KMS-11 (cell line): ENCODE data around the gene KCNG4.

Source experiments
- H2AFZ ChIP-seq: fragments of 200-600 bp; sonication (generic); 2 replicates; pipeline ENCODE4 v1.6.1; 2016; ENCODE audit warnings: antibody characterized with exemption, mixed run types, low read depth
- H3K27ac ChIP-seq: fragments of 200-600 bp; sonication (generic); 2 replicates; pipeline ENCODE4 v1.6.1; 2016; ENCODE audit warnings: mild to moderate bottlenecking, mixed run types
- H3K27me3 ChIP-seq: fragments of 200-600 bp; sonication (generic); 2 replicates; pipeline ENCODE4 v1.6.1; 2017; ENCODE audit warnings: mild to moderate bottlenecking, low read depth, mixed run types, moderate library complexity; ENCODE audit not compliant: insufficient read depth
- H3K36me3 ChIP-seq: fragments of 200-600 bp; sonication (generic); 2 replicates; pipeline ENCODE4 v1.6.1; 2017; ENCODE audit warnings: mild to moderate bottlenecking, mixed run types; ENCODE audit not compliant: insufficient read depth
- H3K4me1 ChIP-seq: fragments of 200-600 bp; sonication (generic); 2 replicates; pipeline ENCODE4 v1.6.1; 2016; ENCODE audit warnings: mild to moderate bottlenecking, low read depth, mixed run types; ENCODE audit not compliant: poor library complexity, severe bottlenecking
- H3K4me2 ChIP-seq: fragments of 200-600 bp; sonication (generic); 2 replicates; pipeline ENCODE4 v1.7.0; 2016; ENCODE audit warnings: mild to moderate bottlenecking, mixed run types
- H3K4me3 ChIP-seq: fragments of 200-600 bp; sonication (generic); IDR thresholded peaks from 2 replicates; pipeline ENCODE4 v1.6.1; 2017; ENCODE audit warnings: low read depth, low read length, mixed read lengths; ENCODE audit not compliant: insufficient read depth
- H3K79me2 ChIP-seq: fragments of 200-600 bp; sonication (generic); 2 replicates; pipeline ENCODE4 v1.6.1; 2016; ENCODE audit warnings: low read depth, mixed run types; ENCODE audit not compliant: insufficient read depth
- H3K9ac ChIP-seq: fragments of 200-600 bp; sonication (generic); 2 replicates; pipeline ENCODE4 v1.6.1; 2016; ENCODE audit warnings: mild to moderate bottlenecking, mixed run types
- H4K20me1 ChIP-seq: fragments of 200-600 bp; sonication (generic); 2 replicates; pipeline ENCODE4 v1.6.1; 2016; ENCODE audit warnings: mild to moderate bottlenecking, mixed run types; ENCODE audit not compliant: insufficient read depth
- TF ChIP-seq, protein P1 (sequence below): fragments of 200-600 bp; sonication (generic); conservative IDR thresholded peaks from 2 replicates; pipeline ENCODE4 v1.6.1; 2017; ENCODE audit warnings: low read depth, mild to moderate bottlenecking, antibody characterized with exemption, low read length, moderate library complexity, mixed read lengths

The KCNG4 gene

DNA sequence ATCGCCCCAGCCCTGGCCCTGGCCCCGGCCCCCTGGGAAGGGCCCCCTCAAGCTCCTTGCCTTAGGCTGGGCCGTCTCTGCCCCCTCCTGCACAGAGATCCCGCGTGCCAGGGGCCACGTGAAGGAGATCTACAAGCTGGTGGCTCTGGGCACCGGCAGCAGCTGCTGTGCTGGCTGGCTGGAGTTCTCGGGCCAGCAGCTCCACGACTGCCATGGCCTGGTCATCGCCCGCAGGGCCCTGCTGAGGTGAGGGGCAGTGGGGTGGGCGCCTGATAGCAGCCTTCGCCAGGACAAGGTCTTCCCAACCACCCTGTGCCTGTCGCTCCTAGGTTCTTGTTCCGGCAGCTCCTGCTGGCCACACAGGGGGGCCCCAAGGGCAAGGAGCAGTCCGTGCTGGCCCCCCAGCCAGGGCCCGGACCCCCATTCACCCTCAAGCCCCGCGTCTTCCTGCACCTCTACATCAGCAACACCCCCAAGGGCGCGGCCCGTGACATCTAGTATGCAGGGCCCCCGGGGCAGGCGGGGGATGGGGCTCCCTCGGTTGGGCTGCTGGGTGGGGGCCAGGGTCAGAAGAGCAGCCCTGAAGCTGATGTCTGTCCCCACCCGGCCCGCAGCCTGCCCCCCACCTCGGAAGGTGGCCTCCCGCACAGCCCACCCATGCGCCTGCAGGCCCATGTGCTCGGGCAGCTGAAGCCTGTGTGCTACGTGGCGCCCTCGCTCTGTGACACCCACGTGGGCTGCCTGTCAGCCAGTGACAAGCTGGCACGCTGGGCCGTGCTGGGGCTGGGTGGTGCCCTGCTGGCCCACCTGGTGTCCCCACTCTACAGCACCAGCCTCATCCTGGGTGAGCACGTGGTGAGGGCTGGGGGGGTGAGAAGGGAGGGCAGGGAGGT, 44.4 kb downstream of the KCNG4 start:
- Histone ChIP-seq H3K27ac (no peak overlapping the region), H3K9ac (no peak overlapping the region), H3K4me3 (no peak overlapping the region), H3K27me3 (peaks cover 41% of the 10 kb centered on the region; the same call in 1 of the 2 replicates), H3K36me3 (no peaks in the 10 kb centered on the region), H2AFZ (no peak overlapping the region), H4K20me1 (no peaks in the 10 kb centered on the region), H3K4me2 (no peak overlapping the region), H3K4me1 (no peaks in the 10 kb centered on the region), H3K79me2 (no peaks in the 10 kb centered on the region)
- TF ChIP-seq, protein P1, sequence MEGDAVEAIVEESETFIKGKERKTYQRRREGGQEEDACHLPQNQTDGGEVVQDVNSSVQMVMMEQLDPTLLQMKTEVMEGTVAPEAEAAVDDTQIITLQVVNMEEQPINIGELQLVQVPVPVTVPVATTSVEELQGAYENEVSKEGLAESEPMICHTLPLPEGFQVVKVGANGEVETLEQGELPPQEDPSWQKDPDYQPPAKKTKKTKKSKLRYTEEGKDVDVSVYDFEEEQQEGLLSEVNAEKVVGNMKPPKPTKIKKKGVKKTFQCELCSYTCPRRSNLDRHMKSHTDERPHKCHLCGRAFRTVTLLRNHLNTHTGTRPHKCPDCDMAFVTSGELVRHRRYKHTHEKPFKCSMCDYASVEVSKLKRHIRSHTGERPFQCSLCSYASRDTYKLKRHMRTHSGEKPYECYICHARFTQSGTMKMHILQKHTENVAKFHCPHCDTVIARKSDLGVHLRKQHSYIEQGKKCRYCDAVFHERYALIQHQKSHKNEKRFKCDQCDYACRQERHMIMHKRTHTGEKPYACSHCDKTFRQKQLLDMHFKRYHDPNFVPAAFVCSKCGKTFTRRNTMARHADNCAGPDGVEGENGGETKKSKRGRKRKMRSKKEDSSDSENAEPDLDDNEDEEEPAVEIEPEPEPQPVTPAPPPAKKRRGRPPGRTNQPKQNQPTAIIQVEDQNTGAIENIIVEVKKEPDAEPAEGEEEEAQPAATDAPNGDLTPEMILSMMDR = no peak

GRCh38 chr16:84194470-84195200, 45.2 kb downstream of the KCNG4 start:
- no peaks in the 10 kb centered on the region for H3K36me3 ChIP-seq
- no peak overlapping the region for H3K27ac ChIP-seq
- H3K4me3 ChIP-seq = no peak overlapping the region
- no peaks in the 10 kb centered on the region for H3K4me1 ChIP-seq
- H3K4me2 ChIP-seq = no peak overlapping the region
- TF ChIP-seq, protein P1 = no peak
- peaks cover 35% of the 10 kb centered on the region; the same call in 1 of the 2 replicates for H3K27me3 ChIP-seq
- no peaks in the 10 kb centered on the region for H4K20me1 ChIP-seq
- H2AFZ ChIP-seq = no peak overlapping the region
- H3K79me2 ChIP-seq = no peaks in the 10 kb centered on the region
- no peak overlapping the region for H3K9ac ChIP-seq

- Histone ChIP-seq H3K4me1 (no peaks in the 10 kb centered on the region), H3K4me2 (no peak overlapping the region), H3K27ac (no peak overlapping the region)
Measured at GRCh38 chr16:84194018-84194417, 45.8 kb downstream of the KCNG4 start.

DNA sequence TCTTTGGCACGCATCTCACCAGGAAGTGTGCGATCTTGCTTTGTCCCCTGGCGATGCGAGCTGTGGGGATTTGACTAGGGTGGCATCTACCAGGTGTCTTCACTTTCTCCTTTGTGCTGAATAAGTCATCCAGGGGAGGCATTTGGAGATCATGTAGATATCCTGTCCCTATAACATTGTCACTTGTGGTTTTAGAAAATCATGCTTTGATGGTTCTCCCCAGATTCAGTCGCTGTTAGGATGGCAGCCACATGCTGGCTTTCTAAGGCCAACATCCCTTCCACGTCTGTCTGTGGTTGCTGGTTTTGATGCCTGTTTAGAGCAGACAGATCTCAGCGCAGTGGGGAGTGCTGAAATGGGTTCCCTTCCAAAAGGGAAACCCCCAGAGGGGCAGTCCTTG, 46.3 kb downstream of the KCNG4 start:
- H2AFZ ChIP-seq = no peak overlapping the region
- TF ChIP-seq, protein P1 = no peak
- H3K27ac ChIP-seq = no peak overlapping the region
- no peaks in the 10 kb centered on the region for H4K20me1 ChIP-seq
- H3K79me2 ChIP-seq = no peaks in the 10 kb centered on the region
- no peaks in the 10 kb centered on the region for H3K36me3 ChIP-seq
- H3K27me3 ChIP-seq = peaks cover 25% of the 10 kb centered on the region; the same call in 1 of the 2 replicates
- H3K4me2 ChIP-seq = no peak overlapping the region
- H3K4me1 ChIP-seq = no peaks in the 10 kb centered on the region
- no peak overlapping the region for H3K9ac ChIP-seq
- no peak overlapping the region for H3K4me3 ChIP-seq

More at GRCh38 chr16:84194018-84194417, 45.8 kb downstream of the KCNG4 start:
- H3K4me3 ChIP-seq = no peak overlapping the region
- H3K79me2 ChIP-seq = no peaks in the 10 kb centered on the region
- TF ChIP-seq, protein P1 = no peak
- peaks cover 30% of the 10 kb centered on the region; the same call in 1 of the 2 replicates for H3K27me3 ChIP-seq
- no peak overlapping the region for H2AFZ ChIP-seq
- H4K20me1 ChIP-seq = no peaks in the 10 kb centered on the region
- H3K9ac ChIP-seq = no peak overlapping the region
- no peaks in the 10 kb centered on the region for H3K36me3 ChIP-seq
